ENCODE measurements around the gene SLC35G3. TPM values are rescaled to one million over a fixed set of nuclear protein-coding genes. Genes with fewer than 3 reads are reported as not detected.

Gene SLC35G3
- total RNA-seq, 1 experiment from 2014 or later, result not detected

DNA sequence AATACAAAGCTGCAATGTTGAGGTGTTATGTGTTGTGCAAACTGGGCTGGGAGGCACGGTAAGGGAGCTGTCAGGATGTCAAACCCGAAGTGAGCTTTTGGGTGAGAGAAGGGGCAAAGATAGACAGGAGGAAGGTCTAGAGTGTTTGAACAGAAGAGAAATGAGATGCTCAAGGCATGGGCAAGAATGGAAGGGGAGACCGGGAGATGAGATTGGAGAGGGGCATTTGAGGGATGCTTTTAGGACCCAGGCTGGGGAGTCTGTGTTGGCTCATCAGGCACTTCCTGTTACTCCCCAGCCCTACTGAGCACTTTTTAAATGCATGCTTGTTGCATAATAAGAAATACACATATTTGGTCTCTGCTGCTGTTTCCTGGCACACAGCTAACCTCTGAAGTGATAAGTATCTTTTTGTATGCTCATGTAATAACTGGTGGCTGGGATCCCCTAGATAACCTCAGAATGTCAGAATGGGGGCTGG is 32.9 kb downstream of the SLC35G3 start:
- intact Hi-C loops (cut with micrococcal nuclease; ENCODE audit: unreplicated experiment), result no loop called here
- ChIA-PET CTCF (interaction anchor here (0.6 kb wide), 1 partner anchor 21 kb away, joined by 3 read pairs; no protein-coding TSS in a partner anchor), POLR2A (ENCODE audit: low non-redundant PET) (no interaction called here)
- Histone ChIP-seq H3K27ac (ENCODE audit: low read depth, low read length, poor library complexity, severe bottlenecking) (no peak overlapping the region), H3K36me3 (ENCODE audit: insufficient read depth, low read length, poor library complexity, severe bottlenecking) (no peaks in the 10 kb centered on the region), H3K4me3 (ENCODE audit: low read depth, low read length, poor library complexity, severe bottlenecking) (no peak overlapping the region), H3K9me3 (ENCODE audit: low read depth, low read length, poor library complexity, severe bottlenecking) (no peaks in the 10 kb centered on the region), H3K27me3 (replicated peaks; ENCODE audit: insufficient read depth, low read depth, low read length, poor library complexity) (no peaks in the 10 kb centered on the region), H3K4me1 (ENCODE audit: insufficient read depth, low read length, poor library complexity, severe bottlenecking) (no peaks in the 10 kb centered on the region)
- no TSS peak for BruUV-seq (replicated peaks)
- TF ChIP-seq, protein P1, sequence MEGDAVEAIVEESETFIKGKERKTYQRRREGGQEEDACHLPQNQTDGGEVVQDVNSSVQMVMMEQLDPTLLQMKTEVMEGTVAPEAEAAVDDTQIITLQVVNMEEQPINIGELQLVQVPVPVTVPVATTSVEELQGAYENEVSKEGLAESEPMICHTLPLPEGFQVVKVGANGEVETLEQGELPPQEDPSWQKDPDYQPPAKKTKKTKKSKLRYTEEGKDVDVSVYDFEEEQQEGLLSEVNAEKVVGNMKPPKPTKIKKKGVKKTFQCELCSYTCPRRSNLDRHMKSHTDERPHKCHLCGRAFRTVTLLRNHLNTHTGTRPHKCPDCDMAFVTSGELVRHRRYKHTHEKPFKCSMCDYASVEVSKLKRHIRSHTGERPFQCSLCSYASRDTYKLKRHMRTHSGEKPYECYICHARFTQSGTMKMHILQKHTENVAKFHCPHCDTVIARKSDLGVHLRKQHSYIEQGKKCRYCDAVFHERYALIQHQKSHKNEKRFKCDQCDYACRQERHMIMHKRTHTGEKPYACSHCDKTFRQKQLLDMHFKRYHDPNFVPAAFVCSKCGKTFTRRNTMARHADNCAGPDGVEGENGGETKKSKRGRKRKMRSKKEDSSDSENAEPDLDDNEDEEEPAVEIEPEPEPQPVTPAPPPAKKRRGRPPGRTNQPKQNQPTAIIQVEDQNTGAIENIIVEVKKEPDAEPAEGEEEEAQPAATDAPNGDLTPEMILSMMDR (conservative IDR thresholded peaks at IDR 0.05; ENCODE audit: low read depth, low read length), result no peak
- TF ChIP-seq EZH2 (IDR thresholded peaks at IDR 0.05; ENCODE audit: borderline replicate concordance, low read depth, low read length, poor library complexity, severe bottlenecking), result no peak
- DNase-seq (ENCODE audit: low spot score), result no peak

DNA sequence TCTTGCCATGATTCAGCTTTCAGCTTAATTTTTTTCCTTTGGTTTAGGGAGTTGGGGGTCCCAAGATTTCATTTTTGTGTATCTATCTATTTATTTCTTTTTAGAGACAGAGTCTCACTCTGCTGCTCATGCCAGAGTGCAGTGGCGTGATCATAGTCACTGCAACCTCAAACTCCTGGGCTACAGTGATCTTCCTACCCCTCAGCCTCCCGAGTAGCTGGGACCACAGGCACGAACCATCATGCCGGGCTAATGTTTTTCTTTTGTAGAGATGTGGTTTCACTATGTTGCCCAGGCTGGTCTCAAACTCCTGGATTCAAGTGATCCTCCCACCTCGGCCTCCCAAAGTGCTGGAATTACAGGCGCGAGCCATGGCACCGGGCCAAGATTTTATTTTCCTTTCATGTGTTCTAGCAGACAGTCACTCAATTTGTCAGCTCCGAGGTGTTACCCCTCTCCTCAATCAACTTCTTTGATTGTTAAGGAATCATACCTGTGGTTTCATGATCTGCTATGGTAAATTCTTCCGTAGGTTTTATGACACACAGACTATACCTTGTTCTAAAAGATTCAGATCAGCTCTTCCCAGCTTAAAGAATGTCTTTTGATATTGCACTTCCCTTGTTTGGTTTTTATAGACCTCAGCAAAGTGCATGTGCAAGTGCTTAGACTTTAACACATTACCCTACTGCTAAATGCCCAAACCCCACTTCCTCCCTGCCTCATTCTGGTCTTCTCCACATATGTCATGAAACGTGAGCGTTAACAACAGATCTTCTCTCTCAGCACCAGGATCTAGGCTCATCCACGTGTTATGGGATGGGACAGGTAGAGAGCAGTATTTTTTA is 33.6 kb downstream of the SLC35G3 start:
- Histone ChIP-seq H3K27ac (ENCODE audit: low read depth, low read length, poor library complexity, severe bottlenecking) (no peak overlapping the region), H3K4me3 (ENCODE audit: low read depth, low read length, poor library complexity, severe bottlenecking) (no peak overlapping the region), H3K9me3 (ENCODE audit: low read depth, low read length, poor library complexity, severe bottlenecking) (no peaks in the 10 kb centered on the region), H3K36me3 (ENCODE audit: insufficient read depth, low read length, poor library complexity, severe bottlenecking) (no peaks in the 10 kb centered on the region), H3K4me1 (ENCODE audit: insufficient read depth, low read length, poor library complexity, severe bottlenecking) (no peaks in the 10 kb centered on the region), H3K27me3 (replicated peaks; ENCODE audit: insufficient read depth, low read depth, low read length, poor library complexity) (no peaks in the 10 kb centered on the region)
- ChIA-PET CTCF (no interaction called here), POLR2A (ENCODE audit: low non-redundant PET) (no interaction called here)
- TF ChIP-seq, protein P1 (conservative IDR thresholded peaks at IDR 0.05; ENCODE audit: low read depth, low read length), result no peak
- TF ChIP-seq EZH2 (IDR thresholded peaks at IDR 0.05; ENCODE audit: borderline replicate concordance, low read depth, low read length, poor library complexity, severe bottlenecking), result no peak
- intact Hi-C loops (cut with micrococcal nuclease; ENCODE audit: unreplicated experiment), result no loop called here
- BruUV-seq (replicated peaks), result no TSS peak
- no peak for DNase-seq (ENCODE audit: low spot score)

DNA sequence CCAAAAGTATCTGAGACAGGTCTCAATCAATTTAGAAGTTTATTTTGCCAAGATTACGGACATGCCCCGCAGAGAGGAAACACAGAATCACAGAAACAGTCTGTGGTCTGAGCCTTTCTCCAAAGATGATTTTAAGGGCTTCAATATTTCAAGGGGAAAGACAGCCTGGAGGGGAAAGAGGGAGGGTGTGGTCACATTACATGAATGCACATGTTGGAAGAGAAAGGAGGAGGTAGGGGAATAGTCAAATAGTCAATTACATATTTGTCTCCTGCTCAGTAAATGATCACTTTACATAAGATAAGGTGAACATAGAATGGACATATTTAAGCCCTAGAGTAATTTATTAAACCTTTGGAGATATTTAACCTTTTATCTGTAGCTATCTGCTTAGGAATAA is 34.3 kb downstream of the SLC35G3 start:
- no peaks in the 10 kb centered on the region for H3K27me3 ChIP-seq (replicated peaks; ENCODE audit: insufficient read depth, low read depth, low read length, poor library complexity)
- TF ChIP-seq, protein P1 (conservative IDR thresholded peaks at IDR 0.05; ENCODE audit: low read depth, low read length), result no peak
- no peak for TF ChIP-seq EZH2 (IDR thresholded peaks at IDR 0.05; ENCODE audit: borderline replicate concordance, low read depth, low read length, poor library complexity, severe bottlenecking)
- H3K36me3 ChIP-seq (ENCODE audit: insufficient read depth, low read length, poor library complexity, severe bottlenecking), result no peaks in the 10 kb centered on the region
- ChIA-PET POLR2A (ENCODE audit: low non-redundant PET) (no interaction called here), CTCF (no interaction called here)
- H3K4me1 ChIP-seq (ENCODE audit: insufficient read depth, low read length, poor library complexity, severe bottlenecking), result no peaks in the 10 kb centered on the region
- DNase-seq (ENCODE audit: low spot score), result no peak
- intact Hi-C loops (cut with micrococcal nuclease; ENCODE audit: unreplicated experiment), result no loop called here
- no peak overlapping the region for H3K27ac ChIP-seq (ENCODE audit: low read depth, low read length, poor library complexity, severe bottlenecking)
- H3K9me3 ChIP-seq (ENCODE audit: low read depth, low read length, poor library complexity, severe bottlenecking), result no peaks in the 10 kb centered on the region
- no TSS peak for BruUV-seq (replicated peaks)
- H3K4me3 ChIP-seq (ENCODE audit: low read depth, low read length, poor library complexity, severe bottlenecking), result no peak overlapping the region
